Hepatocyte (in vitro differentiated cells): ENCODE data around the gene POGLUT3.

ENCODE experiments used
- CTCF ChIP-seq: fragments of 200-600 bp; sonication (generic); IDR thresholded peaks from 2 replicates; pipeline ENCODE4 v1.5.1; 2016; ENCODE audit warnings: antibody characterized with exemption, mild to moderate bottlenecking; ENCODE audit not compliant: poor library complexity
- EZH2 ChIP-seq: fragments of 200-600 bp; sonication (generic); IDR thresholded peaks from 2 replicates; pipeline ENCODE4 v1.6.1; 2016; ENCODE audit warnings: antibody characterized with exemption, mild to moderate bottlenecking, borderline replicate concordance

- TF ChIP-seq CTCF, result no peak
- no peak for TF ChIP-seq EZH2
Observed at GRCh38 chr11:108483163-108483562, 15.0 kb downstream of the POGLUT3 start.
